HG03280 (cell line): ENCODE results near the gene PRMT5.
A peak's percentile ranks its signal among the peaks of the same experiment; 100 is the strongest.

Experiments
- ATAC-seq: cut with Tn5 transposase; IDR thresholded peaks from one replicate; pipeline ENCODE4 v1.9.1; 2021; ENCODE audit warnings: mild to moderate bottlenecking, moderate library complexity; ENCODE audit not compliant: unreplicated experiment

Gene PRMT5

GRCh38 chr14:22878271-22879246, 50.6 kb downstream of the PRMT5 start:
- no peak for ATAC-seq

GRCh38 chr14:22877000-22877501, 52.1 kb downstream of the PRMT5 start:
- no peak for ATAC-seq

GRCh38 chr14:22875748-22876319, 53.3 kb downstream of the PRMT5 start:
- ATAC-seq = no peak

- no peak for ATAC-seq
Observed at GRCh38 chr14:22875003-22875747, 54.0 kb downstream of the PRMT5 start.

DNA sequence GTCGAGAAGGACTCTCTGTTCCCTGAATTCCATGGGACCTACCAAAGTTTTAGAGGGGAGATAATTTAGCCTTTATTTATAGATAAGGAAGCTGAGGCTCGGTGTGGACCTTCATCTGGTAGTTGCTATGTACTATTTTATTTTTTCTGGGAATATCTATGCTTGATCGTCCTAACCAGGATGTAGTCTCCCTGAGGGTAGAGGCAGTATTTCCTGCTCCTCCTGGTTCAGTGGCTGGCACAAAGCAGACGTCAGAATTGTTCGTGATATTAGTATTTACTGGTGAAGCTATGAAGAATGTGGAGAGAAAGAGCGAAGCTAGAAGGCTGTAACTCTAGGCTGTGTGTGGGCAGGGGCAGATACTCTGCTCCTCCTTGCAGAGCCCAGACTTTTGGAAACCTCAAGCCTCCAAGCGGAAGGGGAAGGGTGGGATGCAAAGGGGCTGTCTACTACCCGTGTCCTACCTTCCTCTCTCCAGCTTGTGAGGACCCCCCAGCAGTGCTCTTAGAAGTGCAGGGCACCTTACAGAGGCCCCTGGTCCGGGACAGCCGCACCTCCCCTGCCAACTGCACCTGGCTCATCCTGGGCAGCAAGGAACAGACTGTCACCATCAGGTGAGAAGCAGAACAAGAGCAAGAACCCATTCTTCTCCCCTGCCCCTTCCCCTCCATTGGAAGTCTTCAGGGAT, 56.2 kb downstream of the PRMT5 start:
- ATAC-seq = no peak

GRCh38 chr14:22872033-22872832, 56.9 kb downstream of the PRMT5 start:
- peak; percentile 18 for ATAC-seq

DNA sequence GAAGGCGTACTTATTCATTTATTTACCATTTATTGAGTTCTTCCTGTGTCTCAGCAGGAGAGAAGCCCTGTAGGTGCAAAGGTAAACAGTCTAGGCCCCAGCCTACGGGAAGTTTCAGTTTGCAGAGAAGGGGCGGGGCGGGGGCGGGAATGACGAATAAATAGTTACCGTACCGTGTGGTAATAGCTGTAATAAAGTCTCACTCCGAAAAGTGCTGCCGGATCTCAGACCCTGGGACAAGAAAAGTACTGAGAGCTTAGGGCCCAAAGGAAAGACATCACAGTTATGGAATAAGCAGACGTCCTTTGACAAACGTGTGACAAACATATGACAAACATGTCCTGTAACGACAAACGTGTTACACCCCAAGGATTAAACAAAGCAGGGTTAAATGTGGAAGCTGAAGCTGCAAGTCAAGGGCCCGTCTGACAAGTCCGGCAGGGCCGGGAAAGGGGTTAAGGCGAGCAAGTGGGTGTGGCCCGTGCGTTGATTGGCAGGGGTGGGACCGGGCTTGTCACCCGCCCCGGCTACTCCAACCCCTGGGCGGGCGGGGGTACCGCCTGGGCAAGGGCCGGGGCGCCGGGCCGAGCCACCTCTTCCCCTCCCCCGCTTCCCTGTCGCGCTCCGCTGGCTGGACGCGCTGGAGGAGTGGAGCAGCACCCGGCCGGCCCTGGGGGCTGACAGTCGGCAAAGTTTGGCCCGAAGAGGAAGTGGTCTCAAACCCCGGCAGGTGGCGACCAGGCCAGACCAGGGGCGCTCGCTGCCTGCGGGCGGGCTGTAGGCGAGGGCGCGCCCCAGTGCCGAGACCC, 57.7 kb downstream of the PRMT5 start, which contains the start of gene LRP10:
LRP10 (plus strand) TSS at position 517 of the 809 bp plus-strand sequence. CDS start 564 bp downstream, outside the sequence.
- ATAC-seq = peak; percentile 79

GRCh38 chr14:22870811-22871223, 58.4 kb downstream of the PRMT5 start:
- ATAC-seq = peak; percentile 33
